GM23248 (cell line): Measurements from ENCODE around the gene IFT25. TPM values are rescaled to one million over a fixed set of nuclear protein-coding genes. Genes with fewer than 3 reads are reported as not detected.

Source experiments
- DNase-seq: peaks from one replicate; pipeline ENCODE4 v3.0.0-alpha.2; 2015
- H2AFZ ChIP-seq: fragments of 200-600 bp; sonication (generic); 2 replicates; pipeline ENCODE4 v1.6.1; 2016; ENCODE audit warnings: antibody characterized with exemption
- H3F3A ChIP-seq: fragments of 200-600 bp; sonication (generic); 2 replicates; pipeline ENCODE4 v1.6.1; 2016; ENCODE audit warnings: mild to moderate bottlenecking, antibody characterized with exemption, mixed run types; ENCODE audit not compliant: insufficient read depth
- H3K27ac ChIP-seq: fragments of 200-600 bp; sonication (generic); 2 replicates; pipeline ENCODE4 v1.5.1; 2016; ENCODE audit warnings: mild to moderate bottlenecking
- H3K27me3 ChIP-seq: fragments of 200-600 bp; sonication (generic); replicated peaks from 2 replicates; pipeline ENCODE4 v1.6.1; 2016; ENCODE audit warnings: mild to moderate bottlenecking; ENCODE audit not compliant: insufficient read depth
- H3K36me3 ChIP-seq: fragments of 200-600 bp; sonication (generic); 2 replicates; pipeline ENCODE4 v1.6.1; 2016; ENCODE audit warnings: low read depth, mild to moderate bottlenecking
- H3K4me1 ChIP-seq: fragments of 200-600 bp; sonication (generic); 2 replicates; pipeline ENCODE4 v1.6.1; 2016; ENCODE audit warnings: mild to moderate bottlenecking; ENCODE audit not compliant: insufficient read depth
- H3K4me2 ChIP-seq: fragments of 200-600 bp; sonication (generic); one replicate; pipeline ENCODE4 v1.6.1; 2016; ENCODE audit warnings: mild to moderate bottlenecking; ENCODE audit not compliant: unreplicated experiment
- H3K4me3 ChIP-seq: fragments of 200-600 bp; sonication (generic); 2 replicates; pipeline ENCODE4 v1.5.1; 2016; ENCODE audit warnings: mild to moderate bottlenecking
- H3K79me2 ChIP-seq: fragments of 200-600 bp; sonication (generic); 2 replicates; pipeline ENCODE4 v1.6.1; 2016; ENCODE audit warnings: mild to moderate bottlenecking; ENCODE audit not compliant: insufficient read depth
- H3K9ac ChIP-seq: fragments of 200-600 bp; sonication (generic); 2 replicates; pipeline ENCODE4 v1.6.1; 2016; ENCODE audit warnings: mild to moderate bottlenecking
- H3K9me2 ChIP-seq: fragments of 200-600 bp; sonication (generic); 2 replicates; pipeline ENCODE4 v1.6.1; 2016; ENCODE audit warnings: mixed run types, mild to moderate bottlenecking, moderate library complexity; ENCODE audit not compliant: insufficient read depth
- H3K9me3 ChIP-seq: fragments of 200-600 bp; sonication (generic); one replicate; pipeline ENCODE4 v1.6.1; 2017; ENCODE audit warnings: low read depth
- H4K20me1 ChIP-seq: fragments of 200-600 bp; sonication (generic); 2 replicates; pipeline ENCODE4 v1.6.0; 2016; ENCODE audit not compliant: insufficient read depth
- EZH2 ChIP-seq: fragments of 200-600 bp; sonication (generic); IDR thresholded peaks from 2 replicates; pipeline ENCODE4 v1.6.1; 2018; ENCODE audit warnings: antibody characterized with exemption, mild to moderate bottlenecking; ENCODE audit not compliant: insufficient read depth, poor library complexity, severe bottlenecking
- EZH2phosphoT487 ChIP-seq: fragments of 200-600 bp; sonication (generic); IDR thresholded peaks from 2 replicates; pipeline ENCODE4 v1.6.1; 2018; ENCODE audit warnings: antibody characterized with exemption, moderate library complexity, mild to moderate bottlenecking, low read depth; ENCODE audit not compliant: insufficient read depth
- WGBS, 2 experiments: methylation state at CpG; one replicate each; pipeline ENCODE4 v1.1.6; 2015 to 2017; ENCODE audit warnings: low lambda C conversion rate in 2 of 2, low coverage in 1 of 2; ENCODE audit errors: missing lambda C conversion rate in 2 of 2; 5-methylcytosine and 5-hydroxymethylcytosine counted together
- in situ Hi-C: fragments of 300-500 bp; cut with MboI; formaldehyde crosslinking; loops from 2 replicates; pipeline ENCODE4 v1.15.0; 2020
- polyA plus RNA-seq: library from polyadenylated mRNA; unstranded; fragments of >200 nt; fragmentation: Nextera tagmentation; extraction: Ambion mirVana; gene quantifications from 2 replicates; pipeline ENCODE4 v1.2.1, GENCODE V29; 2016
- total RNA-seq: library from RNA; depleted of rRNA; stranded (reverse); fragments of >200 nt; shearing (Covaris generic); gene quantifications from 2 replicates; pipeline ENCODE4 v1.2.3, GENCODE V29; 2014

IFT25 gene
- total and polyA plus RNA-seq, 2 experiments from 2014 or later = 18.4 to 65.2 TPM

- Histone ChIP-seq H2AFZ (no peak overlapping the region), H3F3A (peaks cover 19% of the 10 kb centered on the region; the same call in 1 of the 2 replicates), H4K20me1 (no peaks in the 10 kb centered on the region), H3K9me3 (no peaks in the 10 kb centered on the region), H3K79me2 (peaks cover 73% of the 10 kb centered on the region), H3K9ac (no peak overlapping the region), H3K4me1 (peaks cover 23% of the 10 kb centered on the region), H3K9me2 (peaks cover 6% of the 10 kb centered on the region; the same call in 1 of the 2 replicates), H3K4me3 (no peak overlapping the region), H3K36me3 (no peaks in the 10 kb centered on the region), H3K27me3 (no peaks in the 10 kb centered on the region), H3K4me2 (no peak overlapping the region), H3K27ac (no peak overlapping the region)
- WGBS, 2 experiments = 94 to 95% methylated on average over 6 of the region's 6 CpGs
- no peak for DNase-seq
- in situ Hi-C loops = no loop called here
- TF ChIP-seq EZH2 = no peak
- TF ChIP-seq EZH2phosphoT487 = no peak
These were observed 2.4 kb downstream of the IFT25 start for GRCh38 chr1:53943090-53943489.

- H3K4me3 ChIP-seq = no peak overlapping the region
- no peak for TF ChIP-seq EZH2phosphoT487
- no peak for TF ChIP-seq EZH2
- H3K9me3 ChIP-seq = no peaks in the 10 kb centered on the region
- no peak overlapping the region for H3K9ac ChIP-seq
- H3K4me2 ChIP-seq = no peak overlapping the region
- no peak overlapping the region for H3K27ac ChIP-seq
- H2AFZ ChIP-seq = no peak overlapping the region
- no peaks in the 10 kb centered on the region for H4K20me1 ChIP-seq
- H3K4me1 ChIP-seq = peaks cover 19% of the 10 kb centered on the region
- no peaks in the 10 kb centered on the region for H3K27me3 ChIP-seq
- peaks cover 6% of the 10 kb centered on the region; the same call in 1 of the 2 replicates for H3K9me2 ChIP-seq
- 75 to 79% methylated on average over 7 of the region's 7 CpGs for WGBS, 2 experiments
- peaks cover 71% of the 10 kb centered on the region for H3K79me2 ChIP-seq
- peaks cover 26% of the 10 kb centered on the region; the same call in 1 of the 2 replicates for H3F3A ChIP-seq
- in situ Hi-C loops = no loop called here
- no peak for DNase-seq
- no peaks in the 10 kb centered on the region for H3K36me3 ChIP-seq
These were observed 3.2 kb downstream of the IFT25 start for GRCh38 chr1:53942127-53942957.

- no peak for TF ChIP-seq EZH2phosphoT487
- no peak for TF ChIP-seq EZH2
- 88 to 90% methylated on average over 4 of the region's 4 CpGs for WGBS, 2 experiments
- no peaks in the 10 kb centered on the region for H3K9me3 ChIP-seq
- no peak overlapping the region for H3K9ac ChIP-seq
- peak overlapping the region; percentile 28 for H3K27ac ChIP-seq
- no peak overlapping the region for H3K4me3 ChIP-seq
- peaks cover 26% of the 10 kb centered on the region; the same call in 1 of the 2 replicates for H3F3A ChIP-seq
- peaks cover 6% of the 10 kb centered on the region; the same call in 1 of the 2 replicates for H3K36me3 ChIP-seq
- peaks cover 6% of the 10 kb centered on the region; the same call in 1 of the 2 replicates for H3K9me2 ChIP-seq
- peak; percentile 45 for DNase-seq
- in situ Hi-C loops = no loop called here
- H3K4me2 ChIP-seq = peak overlapping the region; percentile 1
- H4K20me1 ChIP-seq = no peaks in the 10 kb centered on the region
- peaks cover 9% of the 10 kb centered on the region for H3K4me1 ChIP-seq
- no peaks in the 10 kb centered on the region for H3K27me3 ChIP-seq
- H2AFZ ChIP-seq = no peak overlapping the region
- peaks cover 59% of the 10 kb centered on the region for H3K79me2 ChIP-seq
These were observed 7.2 kb downstream of the IFT25 start for GRCh38 chr1:53938136-53938830.

- 86 to 98% methylated on average over 1 of the region's 1 CpG for WGBS, 2 experiments
These were observed 9.1 kb downstream of the IFT25 start for GRCh38 chr1:53936430-53936829.

More at GRCh38 chr1:53936430-53936829, 9.1 kb downstream of the IFT25 start:
- Histone ChIP-seq H4K20me1 (no peaks in the 10 kb centered on the region), H2AFZ (no peak overlapping the region), H3K79me2 (peaks cover 46% of the 10 kb centered on the region), H3K27me3 (no peaks in the 10 kb centered on the region), H3K9me3 (peaks cover 6% of the 10 kb centered on the region), H3K9me2 (no peaks in the 10 kb centered on the region), H3F3A (peaks cover 26% of the 10 kb centered on the region; the same call in 1 of the 2 replicates), H3K4me1 (peaks cover 9% of the 10 kb centered on the region), H3K4me3 (no peak overlapping the region), H3K9ac (no peak overlapping the region), H3K36me3 (peaks cover 14% of the 10 kb centered on the region; the same call in 1 of the 2 replicates), H3K27ac (no peak overlapping the region), H3K4me2 (no peak overlapping the region)
- in situ Hi-C loops = no loop called here
- no peak for DNase-seq
- TF ChIP-seq EZH2 = no peak
- TF ChIP-seq EZH2phosphoT487 = no peak
